B cell (primary cell): ENCODE measurements around the gene TMCC3. TPM values are rescaled to one million over a fixed set of nuclear protein-coding genes. Genes with fewer than 3 reads are reported as not detected.

Source experiments
- ATAC-seq: fragments of 200-7000 bp; cut with Tn5 transposase; one replicate; pipeline ENCODE4 v1.10.0; 2021; ENCODE audit warnings: low read depth, mild to moderate bottlenecking, moderate number of reproducible peaks, moderate library complexity
- CTCF ChIA-PET: fragments of 350-600 bp; sonication (Branson Sonifier 250); formaldehyde crosslinking; loops from one replicate; lab custom pipeline; 2021; ENCODE audit warnings: antibody characterized with exemption, inconsistent platforms; lab: Charles Lee
- POLR2A ChIA-PET: fragments of 350-600 bp; sonication (Branson Sonifier 250); formaldehyde crosslinking; loops from one replicate; lab custom pipeline; 2021; ENCODE audit warnings: antibody characterized with exemption; lab: Charles Lee
- DNase-seq: peaks from one replicate; pipeline ENCODE4 v3.0.0; 2013
- H2AFZ ChIP-seq: 2 replicates; pipeline ENCODE4 v1.6.1; 2012; ENCODE audit warnings: mild to moderate bottlenecking, low read depth, low read length; ENCODE audit not compliant: insufficient read depth, poor library complexity, severe bottlenecking
- H3K27ac ChIP-seq, 2 donors: 1 replicate in 1 of 2; 2 replicates in 1 of 2; pipeline ENCODE4 v1.5.1; 2012 to 2013; ENCODE audit warnings: low read length in 2 of 2, mild to moderate bottlenecking in 2 of 2, moderate library complexity in 1 of 2
- H3K27me3 ChIP-seq, 4 experiments: fragments of 200-600 bp in 1 of 4; sonication (generic) in 1 of 4; replicated peaks in 1 of 4; 1 replicate in 2 of 4; 2 replicates in 2 of 4; pipeline versions ENCODE4 v1.6.1 to v1.7.0; 2013 to 2016; ENCODE audit warnings: low read length in 3 of 4, mild to moderate bottlenecking in 2 of 4, mixed read lengths in 1 of 4, moderate library complexity in 1 of 4; ENCODE audit not compliant: insufficient read depth in 4 of 4, control insufficient read depth in 3 of 4; ENCODE audit errors: control extremely low read depth in 1 of 4
- H3K36me3 ChIP-seq, 2 experiments: replicated peaks in 1 of 2; 1 replicate in 1 of 2; 2 replicates in 1 of 2; pipeline versions ENCODE4 v1.6.1 to v1.7.1; 2013; ENCODE audit warnings: low read length in 1 of 2; ENCODE audit not compliant: insufficient read depth in 2 of 2, control insufficient read depth in 1 of 2; ENCODE audit errors: control extremely low read depth in 1 of 2, extremely low read depth in 1 of 2
- H3K4me1 ChIP-seq, 2 donors: fragments of 200-600 bp in 1 of 2; sonication (generic) in 1 of 2; 1 replicate in 1 of 2; 2 replicates in 1 of 2; pipeline versions ENCODE4 v1.5.1 to v1.6.1; 2013 to 2017; ENCODE audit warnings: low read length in 2 of 2; ENCODE audit not compliant: control insufficient read depth in 2 of 2, insufficient read depth in 2 of 2
- H3K4me2 ChIP-seq: replicated peaks from 2 replicates; pipeline ENCODE3; 2012; ENCODE audit warnings: mild to moderate bottlenecking, low read depth, low read length; ENCODE audit not compliant: poor library complexity, severe bottlenecking
- H3K4me3 ChIP-seq, 5 experiments: fragments of 200-600 bp in 1 of 5; sonication (generic) in 1 of 5; 1 replicate in 3 of 5; 2 replicates in 2 of 5; pipeline versions ENCODE4 v1.5.1 to v1.7.0; 2011 to 2016; ENCODE audit warnings: low read length in 4 of 5, mild to moderate bottlenecking in 4 of 5, low read depth in 2 of 5, control low read depth in 1 of 5, moderate library complexity in 1 of 5; ENCODE audit not compliant: insufficient read depth in 1 of 5; ENCODE audit errors: control extremely low read depth in 1 of 5, extremely low read depth in 1 of 5
- H3K79me2 ChIP-seq: fragments of 200-600 bp; sonication (generic); one replicate; pipeline ENCODE4 v1.6.0; 2016; ENCODE audit warnings: low read length; ENCODE audit not compliant: control insufficient read depth, insufficient read depth
- H3K9ac ChIP-seq: fragments of 200-600 bp; sonication (generic); 2 replicates; pipeline ENCODE4 v1.6.1; 2017; ENCODE audit warnings: mild to moderate bottlenecking, low read length, moderate library complexity
- H3K9me3 ChIP-seq, 3 donors: one replicate each; pipeline versions ENCODE4 v1.6.1 to v1.7.1; 2013; ENCODE audit warnings: low read length in 2 of 3; ENCODE audit not compliant: control insufficient read depth in 2 of 3, insufficient read depth in 1 of 3; ENCODE audit errors: control extremely low read depth in 1 of 3
- H4K20me1 ChIP-seq: 2 replicates; pipeline ENCODE4 v1.6.0; 2012; ENCODE audit warnings: mild to moderate bottlenecking, low read length; ENCODE audit not compliant: insufficient read depth, control insufficient read depth, poor library complexity, severe bottlenecking
- H3K27ac Mint-ChIP-seq: one replicate; pipeline ENCODE4 v1.8.0; 2021; ENCODE audit warnings: mixed read lengths
- H3K27me3 Mint-ChIP-seq: one replicate; pipeline ENCODE4 v1.8.0; 2021; ENCODE audit warnings: mixed read lengths
- H3K4me1 Mint-ChIP-seq: one replicate; pipeline ENCODE4 v1.8.0; 2021; ENCODE audit warnings: mixed read lengths
- H3K4me3 Mint-ChIP-seq: one replicate; pipeline ENCODE4 v1.8.0; 2021; ENCODE audit warnings: mixed read lengths
- H3K9me3 Mint-ChIP-seq: one replicate; pipeline ENCODE4 v1.8.0; 2022; ENCODE audit warnings: mixed read lengths; ENCODE audit not compliant: insufficient read depth
- CTCF ChIP-seq: fragments of 200-600 bp; IDR thresholded peaks from one replicate; pipeline ENCODE4 v1.8.0; 2022; ENCODE audit warnings: antibody characterized with exemption, mild to moderate bottlenecking
- EZH2 ChIP-seq: IDR thresholded peaks from 2 replicates; pipeline ENCODE4 v1.6.1; 2012; ENCODE audit warnings: borderline replicate concordance, low read depth, mild to moderate bottlenecking, moderate library complexity, low read length; ENCODE audit not compliant: insufficient read depth, poor library complexity, severe bottlenecking
- WGBS: methylation state at CpG from one replicate; pipeline ENCODE4 v1.1.5; 2013; ENCODE audit warnings: missing lambda C conversion rate; ENCODE audit not compliant: insufficient coverage; 5-methylcytosine and 5-hydroxymethylcytosine counted together
- intact Hi-C: fragments of 100-400 bp; cut with micrococcal nuclease; formaldehyde crosslinking; loops from one replicate; pipeline ENCODE4 v1.10.0; 2022
- polyA plus RNA-seq: library from polyadenylated mRNA; depleted of rRNA; stranded (reverse); fragments of >200 nt; gene quantifications from 2 replicates; pipeline ENCODE4 v1.2.3, GENCODE V29; 2012
- total RNA-seq, 2 donors: library from RNA; stranded (reverse); fragments of 120-200 nt in 1 of 2; gene quantifications; 1 replicate in 1 of 2; 2 replicates in 1 of 2; pipeline versions ENCODE4 v1.2.3 to v1.2.4, GENCODE V29; 2013 to 2022

TMCC3 gene
- total and polyA plus RNA-seq, 2 donors (not counting 1 experiment from before 2014, with no cell fraction given), result 4.5 to 8.8 TPM

GRCh38 chr12:94561943-94562411 is 88.4 kb downstream of the TMCC3 start:
- Histone ChIP-seq H4K20me1 (no peaks in the 10 kb centered on the region), H3K27ac (no peak overlapping the region), H3K27me3 (peaks cover 0 to 4% (median 0%) of the 10 kb centered on the region in 4 experiments), H3K4me3 (no peak overlapping the region), H3K4me1 (peaks cover 0 to 23% of the 10 kb centered on the region in 2 donors), H3K4me2 (peak overlapping the region; percentile 26), H2AFZ (no peak overlapping the region), H3K9ac (peak overlapping the region; percentile 13), H3K79me2 (no peaks in the 10 kb centered on the region), H3K9me3 (peaks cover 0 to 1% (median 0%) of the 10 kb centered on the region in 3 donors), H3K36me3 (no peaks in the 10 kb centered on the region)
- Mint-ChIP-seq H3K27ac (peak overlapping the region; percentile 27), H3K9me3 (no peaks in the 10 kb centered on the region), H3K27me3 (peaks cover 18% of the 10 kb centered on the region), H3K4me3 (peak overlapping the region; percentile 42), H3K4me1 (peaks cover 24% of the 10 kb centered on the region)
- DNase-seq, result peak; percentile 21
- 65% methylated on average over 10 of the region's 11 CpGs for WGBS
- POLR2A ChIA-PET, result no interaction called here
- ATAC-seq, result no peak
- TF ChIP-seq CTCF, result no peak
- no peak for TF ChIP-seq EZH2
- intact Hi-C loops, result no loop called here
- CTCF ChIA-PET, result no interaction called here

GRCh38 chr12:94560431-94561221 is 89.7 kb downstream of the TMCC3 start:
- no peak for TF ChIP-seq CTCF
- no peak for TF ChIP-seq EZH2
- no peak overlapping the region for H3K27ac ChIP-seq
- CTCF ChIA-PET, result interaction anchor here (1.0 to 1.1 kb wide), 2 partner anchors 93 to 315 kb away, joined by 3 to 5 read pairs; no protein-coding TSS in a partner anchor
- ATAC-seq, result peak; percentile 91
- H3K4me3 Mint-ChIP-seq, result peak overlapping the region; percentile 74
- DNase-seq, result peak; percentile 42
- intact Hi-C loops, result no loop called here
- H3K79me2 ChIP-seq, result no peaks in the 10 kb centered on the region
- H4K20me1 ChIP-seq, result no peaks in the 10 kb centered on the region
- WGBS, result 49% methylated on average over 15 of the region's 17 CpGs
- H3K27me3 Mint-ChIP-seq, result peaks cover 18% of the 10 kb centered on the region
- H3K4me1 ChIP-seq, result peaks cover 0 to 21% of the 10 kb centered on the region in 2 donors
- peaks cover 0 to 4% (median 0%) of the 10 kb centered on the region in 4 experiments for H3K27me3 ChIP-seq
- peak overlapping the region; percentile 73 for H3K27ac Mint-ChIP-seq
- no peak overlapping the region for H3K9ac ChIP-seq
- no peak overlapping the region for H3K4me3 ChIP-seq
- H3K36me3 ChIP-seq, result no peaks in the 10 kb centered on the region
- POLR2A ChIA-PET, result no interaction called here
- peaks cover 21% of the 10 kb centered on the region for H3K4me1 Mint-ChIP-seq
- H3K4me2 ChIP-seq, result peak overlapping the region; percentile 40
- H3K9me3 ChIP-seq, result peaks cover 0 to 1% (median 0%) of the 10 kb centered on the region in 3 donors
- no peaks in the 10 kb centered on the region for H3K9me3 Mint-ChIP-seq
- no peak overlapping the region for H2AFZ ChIP-seq
